GM18508 (cell line): Measurements from ENCODE around the gene CCNI2.

Experiments used
- ATAC-seq: cut with Tn5 transposase; IDR thresholded peaks from one replicate; pipeline ENCODE4 v1.9.1; 2021; ENCODE audit warnings: moderate number of reproducible peaks; ENCODE audit not compliant: insufficient read depth, unreplicated experiment

The CCNI2 gene

DNA sequence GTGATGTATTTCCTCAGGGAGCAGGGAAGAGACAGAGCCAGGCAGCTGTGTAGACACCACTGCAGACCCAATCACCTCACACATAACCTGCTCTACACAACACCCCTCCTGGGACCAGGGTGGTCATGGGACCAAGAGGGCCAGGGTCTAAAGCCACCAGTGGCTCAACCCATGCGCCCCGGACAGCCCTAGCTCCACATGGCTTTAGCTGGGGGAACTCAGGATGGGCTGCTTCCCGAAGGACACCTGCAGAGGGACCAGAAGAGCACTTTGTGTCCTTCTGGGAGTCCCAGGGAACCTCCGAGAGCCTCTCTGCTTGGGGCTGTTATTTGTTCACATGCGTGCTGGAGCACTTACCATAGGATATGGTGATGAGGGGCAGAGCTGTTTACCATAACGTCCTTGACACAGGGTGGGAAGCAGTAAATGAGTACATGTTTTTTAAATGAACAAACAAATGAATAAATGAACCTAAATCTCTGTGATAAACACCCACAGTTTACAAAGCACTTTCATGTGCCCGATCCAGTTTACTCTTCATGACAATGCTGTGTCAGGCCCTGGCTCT, 17.5 kb downstream of the CCNI2 start:
- no peak for ATAC-seq

- no peak for ATAC-seq
Observed at GRCh38 chr5:132765311-132766019, 18.2 kb downstream of the CCNI2 start.

DNA sequence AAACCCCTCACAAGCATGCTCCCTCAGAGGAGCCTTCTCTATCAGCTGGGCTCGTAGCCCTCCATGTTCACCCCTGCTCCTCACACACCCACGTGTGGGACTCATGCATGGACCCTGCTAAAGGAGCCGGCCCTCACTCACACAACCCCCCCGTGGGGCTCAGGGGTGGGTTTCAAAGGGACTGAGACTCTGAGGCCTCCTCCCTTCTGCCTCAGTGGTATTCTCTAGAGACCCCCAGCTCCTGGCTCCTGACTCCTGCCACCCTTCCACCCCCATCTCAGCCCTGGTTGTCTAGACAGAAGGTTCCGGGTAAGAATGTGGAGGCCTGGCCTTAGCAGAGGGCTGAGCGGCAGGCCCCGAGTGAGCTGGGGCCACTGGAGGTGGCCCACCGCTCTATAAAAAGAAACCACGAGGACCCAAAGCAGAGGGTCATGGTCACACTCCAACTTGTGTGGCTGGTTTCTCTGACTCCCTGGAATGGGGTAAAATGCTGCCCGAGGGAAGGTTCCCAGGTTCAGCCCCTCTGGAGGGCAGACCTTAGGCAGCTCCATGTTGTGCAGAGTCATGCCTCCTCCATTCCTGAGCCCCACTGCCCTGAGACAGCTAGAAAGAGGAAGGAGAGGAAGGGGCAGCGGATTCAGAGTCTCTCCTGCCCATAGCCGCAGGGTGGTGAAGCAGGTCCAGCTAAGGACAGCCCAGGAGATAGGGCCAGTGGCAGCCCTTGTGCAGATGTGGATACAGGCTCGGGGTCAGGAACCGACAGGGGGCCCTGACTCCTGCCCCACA, 19.0 kb downstream of the CCNI2 start:
- no peak for ATAC-seq

- ATAC-seq: no peak
Observed at GRCh38 chr5:132766806-132767055, 19.5 kb downstream of the CCNI2 start.

DNA sequence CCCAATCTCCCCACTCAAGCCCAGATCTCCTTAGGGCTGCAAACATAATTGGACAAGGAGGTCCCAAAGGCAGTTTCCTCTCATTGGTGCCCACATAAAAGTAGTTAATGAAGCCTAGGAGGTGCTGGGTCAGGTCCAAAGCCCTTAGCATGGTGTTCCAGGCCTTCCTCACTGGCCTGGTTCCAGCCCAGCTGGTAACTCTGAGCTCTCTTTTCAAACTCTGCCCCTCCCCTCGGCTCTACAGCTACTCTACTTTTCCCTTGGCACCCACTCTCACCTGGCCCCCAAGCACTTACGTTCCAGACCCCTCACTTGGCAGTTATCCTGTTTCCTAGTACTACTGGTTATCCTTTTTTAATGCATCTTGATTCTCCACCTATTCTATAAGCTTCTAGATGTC, 19.9 kb downstream of the CCNI2 start:
- ATAC-seq: no peak

DNA sequence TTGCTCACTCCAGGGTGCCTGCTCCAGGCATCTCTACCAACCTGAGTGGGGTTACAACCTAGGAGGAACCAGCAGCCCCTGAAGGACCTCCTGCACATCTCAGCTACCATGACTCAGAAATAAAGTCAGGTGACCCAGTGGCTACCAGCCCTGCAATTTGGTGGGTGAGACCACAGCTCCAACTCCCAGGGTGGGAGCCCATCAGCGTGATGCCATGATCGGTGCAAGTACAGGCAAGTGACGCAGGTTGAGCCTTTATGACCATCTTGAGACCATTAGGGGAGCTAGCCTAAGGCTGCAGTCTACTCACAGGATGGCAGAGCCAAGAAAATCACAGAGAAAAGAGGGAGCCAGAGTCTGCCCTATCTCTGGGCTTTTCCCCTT, 21.3 kb downstream of the CCNI2 start:
- ATAC-seq: no peak

- no peak for ATAC-seq
Observed at GRCh38 chr5:132770476-132771159, 23.4 kb downstream of the CCNI2 start.

DNA sequence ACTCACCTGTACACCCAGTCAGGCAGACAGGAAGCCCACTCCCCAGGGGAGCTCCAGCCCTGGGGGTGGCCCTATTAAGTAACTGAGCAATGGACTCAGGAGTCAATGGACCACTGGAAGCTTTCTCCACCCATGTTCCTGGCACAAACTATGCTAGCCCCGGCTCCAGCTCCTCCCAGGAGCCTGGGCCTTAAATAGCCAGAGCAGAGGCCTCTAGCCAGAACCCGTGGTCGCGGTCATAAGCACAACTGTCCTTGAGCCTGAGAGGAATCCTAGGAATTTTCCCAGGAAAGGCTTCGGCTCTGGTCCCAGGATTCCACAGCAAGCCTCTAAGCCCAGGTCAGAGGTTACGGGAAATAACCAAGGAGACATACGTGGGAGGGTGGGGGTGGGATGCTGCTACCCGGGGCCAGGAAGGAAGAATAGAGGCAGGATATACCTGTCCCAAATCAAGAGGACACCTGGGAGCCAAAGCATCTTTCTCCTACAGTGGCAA, 24.3 kb downstream of the CCNI2 start:
- no peak for ATAC-seq

- no peak for ATAC-seq
Observed at GRCh38 chr5:132772291-132773070, 25.3 kb downstream of the CCNI2 start.

DNA sequence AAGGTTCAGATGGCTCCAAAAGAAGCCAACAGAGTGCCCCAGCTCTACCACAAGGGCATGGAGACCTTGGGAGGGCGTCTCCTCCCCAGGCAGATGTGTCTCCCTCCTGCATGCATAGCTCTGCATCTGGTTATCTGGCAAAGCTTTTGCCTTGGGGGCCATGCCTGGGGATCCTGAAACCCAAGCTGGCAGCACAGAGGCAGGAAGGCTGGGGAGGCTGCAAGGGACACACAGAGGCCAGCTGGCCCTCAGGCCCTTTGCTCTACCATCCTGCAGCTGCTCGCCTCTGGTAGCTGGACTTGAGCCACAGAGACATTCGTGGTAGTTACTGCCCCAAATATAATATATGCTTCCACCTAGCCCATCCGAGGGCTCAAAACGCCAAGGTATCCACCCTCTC, 25.9 kb downstream of the CCNI2 start:
- ATAC-seq: no peak

GRCh38 chr5:132773601-132774355, 26.6 kb downstream of the CCNI2 start:
- ATAC-seq: no peak

DNA sequence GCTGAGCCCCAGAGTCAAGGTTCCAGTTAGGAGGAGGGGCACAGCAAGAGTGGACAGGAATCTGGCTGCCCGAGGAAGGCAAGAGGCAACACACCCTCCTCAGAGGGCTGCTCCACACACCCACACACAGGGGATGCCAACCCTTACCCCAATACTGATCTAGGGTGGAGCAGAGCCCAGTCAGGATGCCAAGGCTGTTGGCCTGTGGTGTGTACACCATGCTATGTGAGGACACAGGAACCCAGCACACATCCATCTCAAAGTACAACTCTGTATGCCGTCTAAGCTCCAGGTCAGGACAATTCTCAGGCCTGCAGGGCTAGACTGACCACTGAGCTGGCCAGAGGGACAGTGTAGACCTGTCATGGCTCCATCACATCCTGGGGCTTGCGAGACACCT, 27.2 kb downstream of the CCNI2 start:
- ATAC-seq: no peak

GRCh38 chr5:132774896-132775295, 27.7 kb downstream of the CCNI2 start:
- no peak for ATAC-seq

GRCh38 chr5:132775476-132775961, 28.3 kb downstream of the CCNI2 start:
- ATAC-seq: no peak

- no peak for ATAC-seq
Observed at GRCh38 chr5:132776131-132776937, 29.1 kb downstream of the CCNI2 start.

- no peak for ATAC-seq
Observed at GRCh38 chr5:132776938-132777208, 29.6 kb downstream of the CCNI2 start.

- no peak for ATAC-seq
Observed at GRCh38 chr5:132777209-132778069, 30.2 kb downstream of the CCNI2 start, which contains the start of gene SEPTIN8. TSS of gene SEPTIN8 (minus strand) at chr5:132777239. CDS start at chr5:132777137, 102 bp downstream.

- no peak for ATAC-seq
Observed at GRCh38 chr5:132778129-132778528, 30.9 kb downstream of the CCNI2 start.
